Mesendoderm (in vitro differentiated cells): ENCODE data around the gene NFAM1.

Experiments
- DNase-seq: peaks from one replicate; pipeline ENCODE4 v3.0.0; 2013
- H2AK5ac ChIP-seq: 2 replicates; pipeline ENCODE4 v1.6.1; 2013; ENCODE audit warnings: low read length, inconsistent platforms
- H2BK120ac ChIP-seq: 2 replicates; pipeline ENCODE4 v1.6.1; 2013; ENCODE audit warnings: low read depth, mild to moderate bottlenecking, low read length, moderate library complexity, mixed read lengths
- H2BK15ac ChIP-seq: replicated peaks from 2 replicates; pipeline ENCODE4 v1.6.1; 2013; ENCODE audit warnings: low read depth, mild to moderate bottlenecking, moderate library complexity
- H2BK5ac ChIP-seq: 2 replicates; pipeline ENCODE4 v1.6.1; 2013; ENCODE audit warnings: low read length, inconsistent platforms
- H3K18ac ChIP-seq: 2 replicates; pipeline ENCODE4 v1.6.1; 2013; ENCODE audit warnings: mild to moderate bottlenecking, low read length, mixed read lengths
- H3K23ac ChIP-seq: one replicate; pipeline ENCODE4 v1.6.1; 2013; ENCODE audit warnings: low read length
- H3K27ac ChIP-seq: 2 replicates; pipeline ENCODE4 v1.5.1; 2013; ENCODE audit warnings: low read depth, mild to moderate bottlenecking, inconsistent platforms, low read length, moderate library complexity
- H3K27me3 ChIP-seq: 2 replicates; pipeline ENCODE4 v1.6.1; 2013; ENCODE audit warnings: low read length, control low read depth, mild to moderate bottlenecking, inconsistent platforms; ENCODE audit not compliant: insufficient read depth, poor library complexity
- H3K36me3 ChIP-seq: 2 replicates; pipeline ENCODE4 v1.6.1; 2013; ENCODE audit warnings: low read length, inconsistent platforms; ENCODE audit not compliant: control insufficient read depth, insufficient read depth
- H3K4ac ChIP-seq: one replicate; pipeline ENCODE4 v1.6.1; 2013; ENCODE audit warnings: low read depth, mild to moderate bottlenecking, low read length, moderate library complexity
- H3K4me1 ChIP-seq: 2 replicates; pipeline ENCODE4 v1.6.1; 2013; ENCODE audit warnings: low read depth, low read length, inconsistent platforms; ENCODE audit not compliant: control insufficient read depth
- H3K4me2 ChIP-seq: 2 replicates; pipeline ENCODE4 v1.6.1; 2013; ENCODE audit warnings: low read length
- H3K4me3 ChIP-seq: 2 replicates; pipeline ENCODE4 v1.5.1; 2013; ENCODE audit warnings: mild to moderate bottlenecking, low read length
- H3K56ac ChIP-seq: one replicate; pipeline ENCODE4 v1.6.1; 2013; ENCODE audit warnings: low read length
- H3K79me1 ChIP-seq: 2 replicates; pipeline ENCODE4 v1.6.1; 2013; ENCODE audit warnings: low read length, inconsistent platforms
- H3K79me2 ChIP-seq: 2 replicates; pipeline ENCODE4 v1.6.1; 2013; ENCODE audit warnings: mild to moderate bottlenecking, low read length; ENCODE audit not compliant: control insufficient read depth, insufficient read depth
- H3K9ac ChIP-seq: 2 replicates; pipeline ENCODE4 v1.6.1; 2013; ENCODE audit warnings: low read length, inconsistent platforms
- H4K5ac ChIP-seq: one replicate; pipeline ENCODE4 v1.6.1; 2013; ENCODE audit warnings: low read length
- H4K8ac ChIP-seq: one replicate; pipeline ENCODE4 v1.6.1; 2013; ENCODE audit warnings: low read depth, mild to moderate bottlenecking, control low read depth, low read length, moderate library complexity
- WGBS: extraction: QIAGEN DNeasy Blood & Tissue Kit; methylation state at CpG from one replicate; pipeline ENCODE4 v1.1.7; 2013; ENCODE audit warnings: low lambda C conversion rate, missing lambda C conversion rate; ENCODE audit not compliant: insufficient coverage; ENCODE audit errors: extremely low coverage; 5-methylcytosine and 5-hydroxymethylcytosine counted together

The NFAM1 gene

DNA sequence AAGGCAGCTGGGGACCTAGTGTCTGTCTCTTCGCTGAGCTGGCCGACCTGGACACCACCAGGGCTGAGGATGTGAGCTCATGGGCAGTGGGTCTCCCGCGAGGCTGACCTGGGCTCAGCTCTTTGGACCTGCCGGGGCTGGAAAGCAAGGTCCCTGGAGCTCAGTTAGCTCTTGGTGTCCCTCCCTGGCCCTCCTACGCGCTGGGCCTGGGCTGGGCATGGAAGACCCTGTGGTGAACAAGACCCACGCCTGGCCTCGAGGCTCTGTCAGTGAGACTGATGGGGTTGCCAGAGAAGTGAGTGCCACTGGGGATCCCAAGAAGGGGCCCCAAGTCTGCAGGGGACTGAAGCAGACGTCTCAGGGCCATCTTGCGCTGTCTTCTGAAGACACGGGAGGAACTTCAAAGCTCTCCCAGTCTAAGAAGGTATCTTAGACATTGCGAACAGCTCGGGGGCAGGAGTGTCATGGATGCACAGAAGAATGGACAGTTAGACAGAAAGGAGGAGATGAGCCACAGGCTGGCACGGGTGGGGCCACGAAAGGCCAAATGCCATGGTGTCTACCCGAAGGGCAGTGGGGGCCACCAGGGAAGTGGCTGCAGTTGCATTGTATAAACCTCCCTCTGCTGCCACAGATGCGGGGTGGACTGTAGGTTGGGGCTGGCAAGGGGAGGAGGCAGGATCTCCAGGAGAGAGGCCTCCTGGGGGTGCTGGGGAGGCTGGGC lies 31.2 kb downstream of the NFAM1 start:
- no peak overlapping the region for H2BK15ac ChIP-seq
- no peak overlapping the region for H2BK120ac ChIP-seq
- H3K4me2 ChIP-seq = no peak overlapping the region
- H4K8ac ChIP-seq = no peak overlapping the region
- H3K4ac ChIP-seq = no peak overlapping the region
- H3K9ac ChIP-seq = no peak overlapping the region
- H3K27ac ChIP-seq = no peak overlapping the region
- no peaks in the 10 kb centered on the region for H3K36me3 ChIP-seq
- WGBS = no CpG with 5 or more reads among the region's 18 CpGs
- no peak overlapping the region for H2BK5ac ChIP-seq
- no peak overlapping the region for H3K56ac ChIP-seq
- H3K4me3 ChIP-seq = no peak overlapping the region
- H3K23ac ChIP-seq = no peak overlapping the region
- no peak overlapping the region for H2AK5ac ChIP-seq
- H3K27me3 ChIP-seq = no peaks in the 10 kb centered on the region
- no peak overlapping the region for H3K18ac ChIP-seq
- no peaks in the 10 kb centered on the region for H3K79me1 ChIP-seq
- H3K4me1 ChIP-seq = no peaks in the 10 kb centered on the region
- DNase-seq = no peak
- H4K5ac ChIP-seq = no peak overlapping the region
- H3K79me2 ChIP-seq = no peaks in the 10 kb centered on the region

GRCh38 chr22:42399315-42400271 lies 32.6 kb downstream of the NFAM1 start:
- Histone ChIP-seq H2BK15ac (no peak overlapping the region), H3K27me3 (no peaks in the 10 kb centered on the region), H3K4ac (no peak overlapping the region), H3K4me1 (no peaks in the 10 kb centered on the region), H3K23ac (no peak overlapping the region), H3K79me2 (no peaks in the 10 kb centered on the region), H2BK120ac (no peak overlapping the region), H3K4me2 (no peak overlapping the region), H3K36me3 (no peaks in the 10 kb centered on the region), H3K27ac (no peak overlapping the region), H4K8ac (no peak overlapping the region), H3K18ac (no peak overlapping the region), H3K4me3 (no peak overlapping the region), H3K56ac (peak overlapping the region; percentile 56), H3K79me1 (no peaks in the 10 kb centered on the region), H2AK5ac (no peak overlapping the region), H3K9ac (no peak overlapping the region), H2BK5ac (no peak overlapping the region), H4K5ac (no peak overlapping the region)
- no CpG with 5 or more reads among the region's 30 CpGs for WGBS
- peak; percentile 37 for DNase-seq

DNA sequence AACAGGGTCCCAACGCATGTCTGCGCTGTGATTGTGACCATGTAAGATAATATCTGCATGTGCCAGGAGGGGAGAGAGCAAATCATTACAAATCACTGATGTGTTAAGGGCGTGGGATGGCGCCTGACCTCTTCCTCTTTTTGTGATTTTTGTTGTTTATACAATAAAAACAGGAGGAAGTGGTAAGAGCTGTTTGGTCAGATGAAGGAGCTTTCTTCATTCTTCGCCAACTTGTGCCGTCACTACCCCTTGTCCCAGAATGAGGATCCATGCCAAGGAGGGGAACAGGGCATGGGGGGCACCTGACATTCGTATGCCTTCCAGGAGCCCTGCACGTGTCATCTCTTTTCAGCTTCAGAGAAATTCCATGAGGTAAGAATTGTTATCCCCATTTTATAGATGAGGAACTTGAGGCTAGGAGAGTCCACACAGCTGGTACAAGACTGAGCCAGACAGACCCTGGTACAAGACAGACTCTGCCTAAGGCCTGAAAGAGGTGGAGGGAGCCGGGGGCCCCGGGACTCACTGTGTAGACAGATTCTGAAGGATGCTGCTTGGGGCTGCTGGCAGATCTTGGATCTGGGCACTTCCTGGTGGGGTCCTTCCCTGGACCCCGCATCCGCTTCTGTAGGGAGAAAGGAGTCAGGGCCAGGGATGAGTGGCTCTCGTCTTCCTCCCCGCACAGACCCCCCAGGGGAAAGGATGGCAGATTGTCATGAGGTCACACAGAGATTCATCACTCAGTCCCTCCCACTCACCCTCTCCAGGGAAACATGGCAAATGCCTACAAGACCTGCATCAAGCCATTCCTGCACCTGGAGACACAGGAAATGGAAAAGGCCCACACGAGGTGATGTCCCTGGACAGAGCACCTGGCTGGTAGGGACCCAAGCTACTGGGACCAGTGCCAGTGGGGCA lies 34.6 kb downstream of the NFAM1 start:
- no peak overlapping the region for H3K56ac ChIP-seq
- no peak overlapping the region for H4K8ac ChIP-seq
- no peak overlapping the region for H2BK5ac ChIP-seq
- H3K27ac ChIP-seq = no peak overlapping the region
- H3K4me2 ChIP-seq = no peak overlapping the region
- H3K27me3 ChIP-seq = no peaks in the 10 kb centered on the region
- H3K4me3 ChIP-seq = no peak overlapping the region
- H3K79me1 ChIP-seq = no peaks in the 10 kb centered on the region
- H3K4me1 ChIP-seq = no peaks in the 10 kb centered on the region
- DNase-seq = no peak
- no peak overlapping the region for H4K5ac ChIP-seq
- no peak overlapping the region for H3K23ac ChIP-seq
- no peaks in the 10 kb centered on the region for H3K79me2 ChIP-seq
- H3K36me3 ChIP-seq = no peaks in the 10 kb centered on the region
- no peak overlapping the region for H3K18ac ChIP-seq
- WGBS = no CpG with 5 or more reads among the region's 15 CpGs
- no peak overlapping the region for H2BK15ac ChIP-seq
- no peak overlapping the region for H3K9ac ChIP-seq
- no peak overlapping the region for H2BK120ac ChIP-seq
- H3K4ac ChIP-seq = no peak overlapping the region
- H2AK5ac ChIP-seq = no peak overlapping the region

DNA sequence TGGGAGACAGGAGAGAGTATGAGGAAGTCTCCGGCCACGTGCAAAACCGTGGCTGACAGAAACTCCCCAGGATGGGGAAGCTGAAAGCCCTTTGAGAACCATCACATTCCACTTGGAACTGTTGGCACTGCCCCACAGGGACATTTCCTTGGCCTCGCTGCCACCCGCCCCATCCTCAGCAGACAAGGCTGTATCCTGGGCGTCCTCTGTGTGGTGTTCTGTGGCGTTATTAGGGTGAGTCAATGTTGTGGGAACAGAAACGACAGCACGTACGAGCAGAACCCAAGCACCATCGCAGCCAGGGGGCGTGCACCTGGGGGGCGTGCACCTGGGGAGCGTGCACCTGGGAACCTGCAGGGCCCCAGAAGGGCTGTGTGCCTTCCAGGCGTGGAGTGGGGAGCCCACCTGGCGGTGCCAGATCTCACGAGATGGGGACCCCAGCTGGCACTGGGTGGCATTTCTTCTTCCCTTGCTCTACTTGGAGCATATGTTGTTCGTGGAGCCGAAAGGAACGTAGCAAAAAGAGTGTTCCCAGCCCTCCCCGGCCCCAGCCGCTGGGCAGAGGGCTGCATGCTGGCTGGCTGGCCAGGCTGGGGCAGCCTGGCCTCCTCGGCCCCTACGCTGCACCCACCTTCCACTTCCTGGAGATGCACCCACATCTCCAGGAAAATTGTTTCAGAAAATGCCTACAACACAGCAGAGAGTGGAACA lies 35.4 kb downstream of the NFAM1 start:
- Histone ChIP-seq H4K5ac (no peak overlapping the region), H3K56ac (no peak overlapping the region), H3K36me3 (no peaks in the 10 kb centered on the region), H3K18ac (no peak overlapping the region), H2BK15ac (no peak overlapping the region), H3K9ac (no peak overlapping the region), H2AK5ac (no peak overlapping the region), H3K27me3 (no peaks in the 10 kb centered on the region), H3K23ac (no peak overlapping the region), H4K8ac (no peak overlapping the region), H3K4me1 (no peaks in the 10 kb centered on the region), H2BK5ac (no peak overlapping the region), H3K27ac (no peak overlapping the region), H3K79me2 (no peaks in the 10 kb centered on the region), H3K4me2 (no peak overlapping the region), H2BK120ac (no peak overlapping the region), H3K4ac (no peak overlapping the region), H3K4me3 (no peak overlapping the region), H3K79me1 (no peaks in the 10 kb centered on the region)
- no peak for DNase-seq
- no CpG with 5 or more reads among the region's 24 CpGs for WGBS

DNA sequence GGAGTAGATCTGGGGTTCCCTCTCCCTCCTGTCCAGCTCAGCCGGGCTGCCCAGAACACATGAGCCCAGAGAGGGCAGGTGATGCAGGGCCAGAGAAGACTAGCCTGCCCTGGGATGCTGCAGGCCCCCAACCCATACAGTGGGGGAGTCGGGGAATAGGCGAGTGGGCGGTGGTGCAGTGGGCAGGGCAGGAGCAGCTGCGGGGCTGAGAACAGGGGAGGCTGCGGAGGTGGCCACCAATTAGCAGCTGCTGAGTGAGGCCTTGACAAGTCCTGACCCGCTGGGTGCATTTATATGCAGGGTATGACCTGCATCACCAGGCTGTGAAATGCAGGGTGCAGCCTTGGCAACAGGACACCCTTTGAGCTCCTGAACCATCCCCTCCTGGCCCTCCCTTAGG lies 43.1 kb downstream of the NFAM1 start:
- no peak overlapping the region for H3K56ac ChIP-seq
- H3K4me1 ChIP-seq = no peaks in the 10 kb centered on the region
- H2BK120ac ChIP-seq = no peak overlapping the region
- H3K36me3 ChIP-seq = no peaks in the 10 kb centered on the region
- no peak overlapping the region for H2BK15ac ChIP-seq
- H3K4ac ChIP-seq = no peak overlapping the region
- no peak overlapping the region for H4K5ac ChIP-seq
- no peak overlapping the region for H2BK5ac ChIP-seq
- no peak for DNase-seq
- no peak overlapping the region for H3K4me2 ChIP-seq
- no peak overlapping the region for H3K9ac ChIP-seq
- WGBS = no CpG with 5 or more reads among the region's 7 CpGs
- no peak overlapping the region for H3K18ac ChIP-seq
- no peak overlapping the region for H4K8ac ChIP-seq
- H3K23ac ChIP-seq = no peak overlapping the region
- no peak overlapping the region for H3K4me3 ChIP-seq
- no peak overlapping the region for H3K27ac ChIP-seq
- no peaks in the 10 kb centered on the region for H3K27me3 ChIP-seq
- no peaks in the 10 kb centered on the region for H3K79me1 ChIP-seq
- H3K79me2 ChIP-seq = no peaks in the 10 kb centered on the region
- no peak overlapping the region for H2AK5ac ChIP-seq
